H9 (cell line): ENCODE data around the gene CD47. TPM values are rescaled to one million over a fixed set of nuclear protein-coding genes. Genes with fewer than 3 reads are reported as not detected.

Experiments used
- DNase-seq: peaks from one replicate; pipeline ENCODE4 v3.0.0-alpha.2; 2017
- H2AFZ ChIP-seq: one replicate; pipeline ENCODE4 v1.6.1; 2013; ENCODE audit warnings: mild to moderate bottlenecking, low read length, control low read depth, moderate library complexity
- H2AK5ac ChIP-seq: 2 replicates; pipeline ENCODE4 v1.6.1; 2013; ENCODE audit warnings: low read length, control low read depth, mixed read lengths; ENCODE audit not compliant: insufficient read length
- H2BK120ac ChIP-seq: one replicate; pipeline ENCODE4 v1.6.1; 2013; ENCODE audit warnings: low read depth, mild to moderate bottlenecking, low read length, control low read depth, inconsistent platforms; ENCODE audit not compliant: poor library complexity, severe bottlenecking
- H2BK12ac ChIP-seq: 2 replicates; pipeline ENCODE4 v1.6.1; 2013; ENCODE audit warnings: low read length, control low read depth, mixed read lengths, low read depth; ENCODE audit not compliant: insufficient read length
- H2BK15ac ChIP-seq: 2 replicates; pipeline ENCODE4 v1.6.1; 2013; ENCODE audit warnings: low read depth, low read length, control low read depth
- H2BK20ac ChIP-seq: one replicate; pipeline ENCODE4 v1.6.1; 2013; ENCODE audit warnings: low read depth, mild to moderate bottlenecking, low read length, control low read depth, inconsistent platforms; ENCODE audit not compliant: poor library complexity, severe bottlenecking
- H2BK5ac ChIP-seq: 2 replicates; pipeline ENCODE4 v1.6.1; 2013; ENCODE audit warnings: low read length, control low read depth, mixed read lengths; ENCODE audit not compliant: insufficient read length
- H3K14ac ChIP-seq: 2 replicates; pipeline ENCODE4 v1.6.1; 2013; ENCODE audit warnings: low read length, control low read depth; ENCODE audit not compliant: insufficient read depth
- H3K18ac ChIP-seq: 2 replicates; pipeline ENCODE4 v1.6.1; 2013; ENCODE audit warnings: low read depth, mild to moderate bottlenecking, mixed read lengths, low read length, control low read depth; ENCODE audit not compliant: insufficient read length
- H3K23ac ChIP-seq: 2 replicates; pipeline ENCODE4 v1.6.1; 2013; ENCODE audit warnings: low read length, control low read depth, mixed read lengths, low read depth; ENCODE audit not compliant: insufficient read length
- H3K23me2 ChIP-seq: 2 replicates; pipeline ENCODE4 v1.6.1; 2013; ENCODE audit warnings: low read depth, mild to moderate bottlenecking, mixed read lengths, low read length, control low read depth; ENCODE audit not compliant: insufficient read length, poor library complexity, severe bottlenecking
- H3K27ac ChIP-seq: 2 replicates; pipeline ENCODE4 v1.5.1; 2013; ENCODE audit warnings: low read length, control low read depth, mixed read lengths, low read depth; ENCODE audit not compliant: insufficient read length
- H3K27me3 ChIP-seq: 2 replicates; pipeline ENCODE4 v1.6.1; 2013; ENCODE audit warnings: low read length, control low read depth, inconsistent platforms; ENCODE audit not compliant: insufficient read depth
- H3K4ac ChIP-seq: 2 replicates; pipeline ENCODE4 v1.6.1; 2013; ENCODE audit warnings: low read depth, mild to moderate bottlenecking, control low read depth, inconsistent platforms, low read length, moderate library complexity
- H3K4me1 ChIP-seq: 2 replicates; pipeline ENCODE4 v1.6.1; 2013; ENCODE audit warnings: low read length, control low read depth, inconsistent platforms; ENCODE audit not compliant: insufficient read depth
- H3K4me2 ChIP-seq: 2 replicates; pipeline ENCODE4 v1.6.1; 2013; ENCODE audit warnings: low read length, control low read depth, mixed read lengths; ENCODE audit not compliant: insufficient read length, insufficient read depth
- H3K56ac ChIP-seq: 2 replicates; pipeline ENCODE4 v1.6.1; 2013; ENCODE audit warnings: low read depth, mild to moderate bottlenecking, mixed read lengths, low read length, control low read depth; ENCODE audit not compliant: insufficient read length
- H3K79me1 ChIP-seq: 2 replicates; pipeline ENCODE4 v1.6.1; 2013; ENCODE audit warnings: low read depth, mild to moderate bottlenecking, moderate library complexity, low read length, control low read depth, inconsistent platforms; ENCODE audit not compliant: insufficient read depth, poor library complexity, severe bottlenecking
- H3K79me2 ChIP-seq: 2 replicates; pipeline ENCODE4 v1.6.1; 2013; ENCODE audit warnings: low read length, control low read depth, inconsistent platforms; ENCODE audit not compliant: insufficient read depth
- H3K9ac ChIP-seq: 2 replicates; pipeline ENCODE4 v1.6.1; 2013; ENCODE audit warnings: low read length, control low read depth, mixed read lengths; ENCODE audit not compliant: insufficient read length; ENCODE audit errors: extremely low read depth
- H3K9me3 ChIP-seq: one replicate; pipeline ENCODE4 v1.6.1; 2013; ENCODE audit warnings: low read depth, low read length, inconsistent platforms; ENCODE audit not compliant: control insufficient read depth
- H3T11ph ChIP-seq: one replicate; pipeline ENCODE4 v1.6.1; 2013; ENCODE audit warnings: mild to moderate bottlenecking, low read length, control low read depth, inconsistent platforms
- H4K20me1 ChIP-seq: one replicate; pipeline ENCODE4 v1.6.1; 2013; ENCODE audit not compliant: control insufficient read depth, insufficient read length, insufficient read depth
- H4K5ac ChIP-seq: 2 replicates; pipeline ENCODE4 v1.6.1; 2013; ENCODE audit warnings: low read depth, mild to moderate bottlenecking, mixed read lengths, low read length, control low read depth; ENCODE audit not compliant: insufficient read length
- H4K8ac ChIP-seq: replicated peaks from 2 replicates; pipeline ENCODE4 v1.6.1; 2013; ENCODE audit warnings: low read length, control low read depth, mixed read lengths, low read depth; ENCODE audit not compliant: insufficient read length
- H4K91ac ChIP-seq: 2 replicates; pipeline ENCODE4 v1.6.1; 2013; ENCODE audit warnings: low read depth, mild to moderate bottlenecking, moderate library complexity, mixed read lengths, low read length, control low read depth; ENCODE audit not compliant: insufficient read length
- H3K27ac Mint-ChIP-seq, 3 experiments: 2 replicates in 2 of 3; 3 replicates in 1 of 3; pipeline ENCODE4 v1.8.0; 2020 to 2021; ENCODE audit warnings: mixed read lengths in 3 of 3, mild to moderate bottlenecking in 1 of 3, moderate library complexity in 1 of 3
- H3K27me3 Mint-ChIP-seq: 2 replicates; pipeline ENCODE4 v1.8.0; 2021; ENCODE audit warnings: low read depth, mild to moderate bottlenecking, moderate library complexity, mixed read lengths
- H3K36me3 Mint-ChIP-seq, 3 experiments: 2 replicates in 2 of 3; 3 replicates in 1 of 3; pipeline ENCODE4 v1.8.0; 2020 to 2021; ENCODE audit warnings: low read depth in 3 of 3, mixed read lengths in 3 of 3; ENCODE audit not compliant: insufficient read depth in 1 of 3
- H3K4me1 Mint-ChIP-seq, 2 experiments: 2 replicates each; pipeline ENCODE4 v1.8.0; 2020; ENCODE audit warnings: mixed read lengths in 2 of 2
- H3K4me3 Mint-ChIP-seq, 2 experiments: 2 replicates in 1 of 2; 3 replicates in 1 of 2; pipeline ENCODE4 v1.8.0; 2020 to 2021; ENCODE audit warnings: mild to moderate bottlenecking in 2 of 2, mixed read lengths in 2 of 2, moderate library complexity in 1 of 2
- H3K9me3 Mint-ChIP-seq, 2 experiments: 2 replicates in 1 of 2; 3 replicates in 1 of 2; pipeline ENCODE4 v1.8.0; 2020; ENCODE audit warnings: mild to moderate bottlenecking in 2 of 2, mixed read lengths in 2 of 2, moderate library complexity in 1 of 2
- WGBS: extraction: QIAGEN DNeasy Blood & Tissue Kit; methylation state at CpG from one replicate; pipeline ENCODE4 v1.1.7; 2013; ENCODE audit warnings: missing lambda C conversion rate, low lambda C conversion rate, mixed read lengths; ENCODE audit not compliant: insufficient read length; ENCODE audit errors: extremely low coverage; 5-methylcytosine and 5-hydroxymethylcytosine counted together
- total RNA-seq: library from RNA; stranded (reverse); gene quantifications from 2 replicates; pipeline ENCODE4 v1.2.1, GENCODE V29; 2021
- TF ChIP-seq, protein P1 (sequence below): fragments of 200-600 bp; sonication (generic); conservative IDR thresholded peaks from 3 replicates; pipeline ENCODE4 v1.8.0; 2021; ENCODE audit warnings: antibody characterized with exemption, mild to moderate bottlenecking

CD47 gene
- total RNA-seq, 1 experiment from 2014 or later, result 15.4 TPM

- Histone ChIP-seq H4K5ac (no peak overlapping the region), H2BK5ac (no peak overlapping the region), H3K27me3 (no peaks in the 10 kb centered on the region), H3K56ac (no peak overlapping the region), H3K4ac (no peak overlapping the region), H3K18ac (no peak overlapping the region), H3K23ac (no peak overlapping the region), H2BK15ac (no peak overlapping the region), H2BK120ac (no peak overlapping the region), H4K91ac (no peak overlapping the region), H4K20me1 (no peaks in the 10 kb centered on the region), H3K9ac (no peak overlapping the region), H3K27ac (no peak overlapping the region), H2BK20ac (no peak overlapping the region), H3K4me2 (no peak overlapping the region), H2AK5ac (no peak overlapping the region), H3K79me1 (no peaks in the 10 kb centered on the region), H3K4me1 (no peaks in the 10 kb centered on the region), H2BK12ac (no peak overlapping the region), H3K79me2 (no peaks in the 10 kb centered on the region), H3K9me3 (no peaks in the 10 kb centered on the region), H3K14ac (no peak overlapping the region), H3K23me2 (no peaks in the 10 kb centered on the region), H2AFZ (no peak overlapping the region), H3T11ph (no peak overlapping the region), H4K8ac (no peak overlapping the region)
- Mint-ChIP-seq H3K27me3 (peaks cover 1% of the 10 kb centered on the region), H3K4me3 (no peak overlapping the region), H3K9me3 (no peaks in the 10 kb centered on the region), H3K4me1 (peaks cover 0 to 3% of the 10 kb centered on the region in 2 experiments; a peak in 2 of 4 replicates), H3K36me3 (no peaks in the 10 kb centered on the region), H3K27ac (no peak overlapping the region)
- WGBS, result no CpG with 5 or more reads among the region's 2 CpGs
- DNase-seq, result no peak
- TF ChIP-seq, protein P1, sequence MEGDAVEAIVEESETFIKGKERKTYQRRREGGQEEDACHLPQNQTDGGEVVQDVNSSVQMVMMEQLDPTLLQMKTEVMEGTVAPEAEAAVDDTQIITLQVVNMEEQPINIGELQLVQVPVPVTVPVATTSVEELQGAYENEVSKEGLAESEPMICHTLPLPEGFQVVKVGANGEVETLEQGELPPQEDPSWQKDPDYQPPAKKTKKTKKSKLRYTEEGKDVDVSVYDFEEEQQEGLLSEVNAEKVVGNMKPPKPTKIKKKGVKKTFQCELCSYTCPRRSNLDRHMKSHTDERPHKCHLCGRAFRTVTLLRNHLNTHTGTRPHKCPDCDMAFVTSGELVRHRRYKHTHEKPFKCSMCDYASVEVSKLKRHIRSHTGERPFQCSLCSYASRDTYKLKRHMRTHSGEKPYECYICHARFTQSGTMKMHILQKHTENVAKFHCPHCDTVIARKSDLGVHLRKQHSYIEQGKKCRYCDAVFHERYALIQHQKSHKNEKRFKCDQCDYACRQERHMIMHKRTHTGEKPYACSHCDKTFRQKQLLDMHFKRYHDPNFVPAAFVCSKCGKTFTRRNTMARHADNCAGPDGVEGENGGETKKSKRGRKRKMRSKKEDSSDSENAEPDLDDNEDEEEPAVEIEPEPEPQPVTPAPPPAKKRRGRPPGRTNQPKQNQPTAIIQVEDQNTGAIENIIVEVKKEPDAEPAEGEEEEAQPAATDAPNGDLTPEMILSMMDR, result no peak
Observed at GRCh38 chr3:108108416-108108815, 17.6 kb upstream of the CD47 start.
